Measurements from ENCODE around the gene NOP9.

Gene NOP9

GRCh38 chr14:24315807-24316596 is 16.4 kb downstream of the NOP9 start:
- peaks cover 14% of the 10 kb centered on the region for H3K27me3 ChIP-seq (ENCODE audit: control insufficient read depth, insufficient read depth, low read length, poor library complexity, severe bottlenecking)
- no peaks in the 10 kb centered on the region for H3K4me1 ChIP-seq (ENCODE audit: control insufficient read depth, insufficient read depth, low read length)
- no peaks in the 10 kb centered on the region for H3K36me3 ChIP-seq (ENCODE audit: control insufficient read depth, insufficient read depth, low read length)
- WGBS, 2 experiments = 93 to 94% methylated on average over 70 of the region's 70 CpGs
- H3K4me3 ChIP-seq (ENCODE audit: insufficient read depth, low read depth, low read length) = no peak overlapping the region
- H3K27ac ChIP-seq (ENCODE audit: insufficient read depth, low read depth, low read length, poor library complexity, severe bottlenecking) = no peak overlapping the region
- no peaks in the 10 kb centered on the region for H3K9me3 ChIP-seq (ENCODE audit: control insufficient read depth, low read length)

- Histone ChIP-seq H3K4me3 (ENCODE audit: insufficient read depth, low read depth, low read length) (no peak overlapping the region), H3K27ac (ENCODE audit: insufficient read depth, low read depth, low read length, poor library complexity, severe bottlenecking) (no peak overlapping the region)
Measured at GRCh38 chr14:24316597-24316950, 16.9 kb downstream of the NOP9 start.

GRCh38 chr14:24317141-24317928 is 17.7 kb downstream of the NOP9 start:
- no peaks in the 10 kb centered on the region for H3K9me3 ChIP-seq (ENCODE audit: control insufficient read depth, low read length)
- peaks cover 14% of the 10 kb centered on the region for H3K27me3 ChIP-seq (ENCODE audit: control insufficient read depth, insufficient read depth, low read length, poor library complexity, severe bottlenecking)
- H3K4me1 ChIP-seq (ENCODE audit: control insufficient read depth, insufficient read depth, low read length) = no peaks in the 10 kb centered on the region
- WGBS, 2 experiments = 90 to 91% methylated on average over 3 of the region's 3 CpGs
- no peaks in the 10 kb centered on the region for H3K36me3 ChIP-seq (ENCODE audit: control insufficient read depth, insufficient read depth, low read length)
- no peak overlapping the region for H3K4me3 ChIP-seq (ENCODE audit: insufficient read depth, low read depth, low read length)
- H3K27ac ChIP-seq (ENCODE audit: insufficient read depth, low read depth, low read length, poor library complexity, severe bottlenecking) = no peak overlapping the region

More at GRCh38 chr14:24316597-24316950, 16.9 kb downstream of the NOP9 start:
- no peaks in the 10 kb centered on the region for H3K9me3 ChIP-seq (ENCODE audit: control insufficient read depth, low read length)
- H3K36me3 ChIP-seq (ENCODE audit: control insufficient read depth, insufficient read depth, low read length) = no peaks in the 10 kb centered on the region
- H3K4me1 ChIP-seq (ENCODE audit: control insufficient read depth, insufficient read depth, low read length) = no peaks in the 10 kb centered on the region
- 95% methylated on average over 18 of the region's 18 CpGs for WGBS, 2 experiments
- H3K27me3 ChIP-seq (ENCODE audit: control insufficient read depth, insufficient read depth, low read length, poor library complexity, severe bottlenecking) = peaks cover 14% of the 10 kb centered on the region

- Histone ChIP-seq H3K4me1 (ENCODE audit: control insufficient read depth, insufficient read depth, low read length) (no peaks in the 10 kb centered on the region), H3K27ac (ENCODE audit: insufficient read depth, low read depth, low read length, poor library complexity, severe bottlenecking) (no peak overlapping the region), H3K9me3 (ENCODE audit: control insufficient read depth, low read length) (no peaks in the 10 kb centered on the region), H3K27me3 (ENCODE audit: control insufficient read depth, insufficient read depth, low read length, poor library complexity, severe bottlenecking) (peaks cover 14% of the 10 kb centered on the region), H3K4me3 (ENCODE audit: insufficient read depth, low read depth, low read length) (no peak overlapping the region), H3K36me3 (ENCODE audit: control insufficient read depth, insufficient read depth, low read length) (no peaks in the 10 kb centered on the region)
- 83 to 84% methylated on average over 13 of the region's 14 CpGs for WGBS, 2 experiments
Measured at GRCh38 chr14:24321212-24321975, 21.7 kb downstream of the NOP9 start.

GRCh38 chr14:24322672-24323071 is 23.0 kb downstream of the NOP9 start:
- peaks cover 14% of the 10 kb centered on the region for H3K27me3 ChIP-seq (ENCODE audit: control insufficient read depth, insufficient read depth, low read length, poor library complexity, severe bottlenecking)
- no peaks in the 10 kb centered on the region for H3K4me1 ChIP-seq (ENCODE audit: control insufficient read depth, insufficient read depth, low read length)
- H3K4me3 ChIP-seq (ENCODE audit: insufficient read depth, low read depth, low read length) = no peak overlapping the region
- no peak overlapping the region for H3K27ac ChIP-seq (ENCODE audit: insufficient read depth, low read depth, low read length, poor library complexity, severe bottlenecking)
- H3K9me3 ChIP-seq (ENCODE audit: control insufficient read depth, low read length) = no peaks in the 10 kb centered on the region
- 88 to 90% methylated on average over 10 of the region's 10 CpGs for WGBS, 2 experiments
- no peaks in the 10 kb centered on the region for H3K36me3 ChIP-seq (ENCODE audit: control insufficient read depth, insufficient read depth, low read length)

- no peaks in the 10 kb centered on the region for H3K9me3 ChIP-seq (ENCODE audit: control insufficient read depth, low read length)
Measured at GRCh38 chr14:24323341-24323740, 23.7 kb downstream of the NOP9 start.

GRCh38 chr14:24324024-24324423 is 24.4 kb downstream of the NOP9 start:
- Histone ChIP-seq H3K27ac (ENCODE audit: insufficient read depth, low read depth, low read length, poor library complexity, severe bottlenecking) (no peak overlapping the region), H3K9me3 (ENCODE audit: control insufficient read depth, low read length) (no peaks in the 10 kb centered on the region), H3K36me3 (ENCODE audit: control insufficient read depth, insufficient read depth, low read length) (no peaks in the 10 kb centered on the region), H3K4me1 (ENCODE audit: control insufficient read depth, insufficient read depth, low read length) (no peaks in the 10 kb centered on the region), H3K27me3 (ENCODE audit: control insufficient read depth, insufficient read depth, low read length, poor library complexity, severe bottlenecking) (peaks cover 7% of the 10 kb centered on the region), H3K4me3 (ENCODE audit: insufficient read depth, low read depth, low read length) (no peak overlapping the region)
- 82 to 84% methylated on average over 5 to 6 of the region's 6 CpGs for WGBS, 2 experiments

More at GRCh38 chr14:24323341-24323740, 23.7 kb downstream of the NOP9 start:
- 75 to 76% methylated on average over 3 of the region's 3 CpGs for WGBS, 2 experiments
- Histone ChIP-seq H3K4me1 (ENCODE audit: control insufficient read depth, insufficient read depth, low read length) (no peaks in the 10 kb centered on the region), H3K27ac (ENCODE audit: insufficient read depth, low read depth, low read length, poor library complexity, severe bottlenecking) (no peak overlapping the region), H3K27me3 (ENCODE audit: control insufficient read depth, insufficient read depth, low read length, poor library complexity, severe bottlenecking) (peaks cover 13% of the 10 kb centered on the region), H3K36me3 (ENCODE audit: control insufficient read depth, insufficient read depth, low read length) (no peaks in the 10 kb centered on the region), H3K4me3 (ENCODE audit: insufficient read depth, low read depth, low read length) (no peak overlapping the region)

GRCh38 chr14:24325041-24325530 is 25.4 kb downstream of the NOP9 start:
- no peaks in the 10 kb centered on the region for H3K36me3 ChIP-seq (ENCODE audit: control insufficient read depth, insufficient read depth, low read length)
- H3K9me3 ChIP-seq (ENCODE audit: control insufficient read depth, low read length) = no peaks in the 10 kb centered on the region
- H3K4me1 ChIP-seq (ENCODE audit: control insufficient read depth, insufficient read depth, low read length) = no peaks in the 10 kb centered on the region
- peaks cover 13% of the 10 kb centered on the region for H3K27me3 ChIP-seq (ENCODE audit: control insufficient read depth, insufficient read depth, low read length, poor library complexity, severe bottlenecking)
- no peak overlapping the region for H3K4me3 ChIP-seq (ENCODE audit: insufficient read depth, low read depth, low read length)
- no peak overlapping the region for H3K27ac ChIP-seq (ENCODE audit: insufficient read depth, low read depth, low read length, poor library complexity, severe bottlenecking)
- 90 to 93% methylated on average over 5 of the region's 5 CpGs for WGBS, 2 experiments

GRCh38 chr14:24325963-24326362 is 26.3 kb downstream of the NOP9 start:
- Histone ChIP-seq H3K9me3 (ENCODE audit: control insufficient read depth, low read length) (no peaks in the 10 kb centered on the region), H3K4me3 (ENCODE audit: insufficient read depth, low read depth, low read length) (no peak overlapping the region), H3K36me3 (ENCODE audit: control insufficient read depth, insufficient read depth, low read length) (no peaks in the 10 kb centered on the region), H3K4me1 (ENCODE audit: control insufficient read depth, insufficient read depth, low read length) (no peaks in the 10 kb centered on the region), H3K27me3 (ENCODE audit: control insufficient read depth, insufficient read depth, low read length, poor library complexity, severe bottlenecking) (peaks cover 18% of the 10 kb centered on the region), H3K27ac (ENCODE audit: insufficient read depth, low read depth, low read length, poor library complexity, severe bottlenecking) (no peak overlapping the region)
- WGBS, 2 experiments = 86 to 91% methylated on average over 9 of the region's 9 CpGs

GRCh38 chr14:24327303-24327702 is 27.7 kb downstream of the NOP9 start:
- H3K9me3 ChIP-seq (ENCODE audit: control insufficient read depth, low read length) = no peaks in the 10 kb centered on the region
- H3K4me1 ChIP-seq (ENCODE audit: control insufficient read depth, insufficient read depth, low read length) = peaks cover under 1% of the 10 kb centered on the region
- no peak overlapping the region for H3K4me3 ChIP-seq (ENCODE audit: insufficient read depth, low read depth, low read length)
- no peaks in the 10 kb centered on the region for H3K36me3 ChIP-seq (ENCODE audit: control insufficient read depth, insufficient read depth, low read length)
- WGBS, 2 experiments = 79 to 89% methylated on average over 2 of the region's 2 CpGs
- H3K27me3 ChIP-seq (ENCODE audit: control insufficient read depth, insufficient read depth, low read length, poor library complexity, severe bottlenecking) = peaks cover 31% of the 10 kb centered on the region
- H3K27ac ChIP-seq (ENCODE audit: insufficient read depth, low read depth, low read length, poor library complexity, severe bottlenecking) = no peak overlapping the region
